ENCODE measurements around the gene FNTB.

The FNTB gene

GRCh38 chr14:64986648-64987437 lies at the start of gene FNTB:
Gene FNTB (plus strand): TSS chr14:64986895. CDS start chr14:64986954, 59 bp downstream.
- peak; percentile 91 for DNase-seq

- no peak for DNase-seq
Measured at GRCh38 chr14:64937171-64937820, 49.4 kb upstream of the FNTB start.

GRCh38 chr14:64937821-64938193 lies 48.9 kb upstream of the FNTB start:
- no peak for DNase-seq

- DNase-seq = no peak
Measured at GRCh38 chr14:64938972-64939816, 47.5 kb upstream of the FNTB start.

GRCh38 chr14:64939817-64940190 lies 46.9 kb upstream of the FNTB start:
- no peak for DNase-seq

- DNase-seq = no peak
Measured at GRCh38 chr14:64940336-64940910, 46.3 kb upstream of the FNTB start.

- DNase-seq = no peak
Measured at GRCh38 chr14:64942531-64943111, 44.1 kb upstream of the FNTB start, which contains the start of gene GPX2. Gene GPX2 (minus strand): TSS chr14:64942745. CDS start chr14:64942726, 19 bp downstream.

GRCh38 chr14:64943556-64943955 lies 43.1 kb upstream of the FNTB start:
- DNase-seq = no peak

- no peak for DNase-seq
Measured at GRCh38 chr14:64944041-64944440, 42.7 kb upstream of the FNTB start.

GRCh38 chr14:64944861-64945260 lies 41.8 kb upstream of the FNTB start:
- no peak for DNase-seq

GRCh38 chr14:64945431-64946178 lies 41.1 kb upstream of the FNTB start:
- no peak for DNase-seq

- no peak for DNase-seq
Measured at GRCh38 chr14:64946310-64947045, 40.2 kb upstream of the FNTB start.

GRCh38 chr14:64947710-64948611 lies 38.7 kb upstream of the FNTB start:
- DNase-seq = no peak

GRCh38 chr14:64948612-64949210 lies 38.0 kb upstream of the FNTB start:
- no peak for DNase-seq

GRCh38 chr14:64950889-64951288 lies 35.8 kb upstream of the FNTB start:
- DNase-seq = no peak

GRCh38 chr14:64951291-64951690 lies 35.4 kb upstream of the FNTB start:
- no peak for DNase-seq

- no peak for DNase-seq
Measured at GRCh38 chr14:64951724-64952123, 35.0 kb upstream of the FNTB start.

- DNase-seq = no peak
Measured at GRCh38 chr14:64952598-64953309, 33.9 kb upstream of the FNTB start.

GRCh38 chr14:64953310-64953654 lies 33.4 kb upstream of the FNTB start:
- no peak for DNase-seq

Data from T1000 (cell line).